Prostate gland (tissue), 2 donors: ENCODE results near the gene PPP1R2.

Source experiments
- CTCF ChIP-seq, 4 experiments: fragments of 200-600 bp in 2 of 4; fragments of 450-650 bp in 2 of 4; sonication (generic) in 2 of 4; IDR thresholded peaks; 1 replicate in 3 of 4; 2 replicates in 1 of 4; pipeline ENCODE4 v1.5.1; 2016 to 2019; ENCODE audit warnings: antibody characterized with exemption in 4 of 4, mild to moderate bottlenecking in 2 of 4, moderate library complexity in 2 of 4
- POLR2A ChIP-seq: fragments of 450-650 bp; IDR thresholded peaks from one replicate; pipeline ENCODE4 v1.6.1; 2016; ENCODE audit warnings: antibody characterized with exemption, mild to moderate bottlenecking
- POLR2AphosphoS5 ChIP-seq: sonication (generic); formaldehyde crosslinking; IDR thresholded peaks from one replicate; pipeline ENCODE4 v1.6.1; 2017; ENCODE audit warnings: antibody characterized with exemption

DNA sequence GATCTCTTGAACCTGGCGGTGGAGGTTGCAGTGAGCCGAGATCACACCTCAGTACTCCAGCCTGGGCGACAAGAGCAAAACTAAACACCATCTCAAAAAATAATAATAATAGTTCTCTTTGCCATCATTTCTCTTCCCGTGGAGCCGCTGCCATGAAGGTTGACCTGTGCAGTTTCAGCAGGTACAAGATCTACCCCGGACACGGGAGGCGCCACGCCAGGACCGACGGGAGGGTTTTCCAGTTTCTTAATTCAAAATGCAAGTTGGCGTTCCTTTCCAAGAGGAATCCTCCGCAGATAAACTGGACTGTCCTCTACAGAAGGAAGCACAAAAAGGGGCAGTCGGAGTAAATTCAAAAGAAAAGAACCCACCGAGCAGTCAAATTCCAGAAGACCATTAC is 11.3 kb upstream of the PPP1R2 start:
- TF ChIP-seq CTCF (IDR thresholded peaks at IDR 0.05) (no peak), POLR2A (no peak), POLR2AphosphoS5 (no peak)
